GM18519 (cell line): ENCODE results near the gene RTL10.
"Not testable (repeated sequence)": the region's sequence is repeated elsewhere in the genome, so short reads cannot be mapped to it uniquely, and the experiment has no call there.

Experiments
- ATAC-seq: cut with Tn5 transposase; IDR thresholded peaks from one replicate; pipeline ENCODE4 v1.9.1; 2021; ENCODE audit warnings: mild to moderate bottlenecking, moderate library complexity; ENCODE audit not compliant: unreplicated experiment, low FRiP score

Gene RTL10

GRCh38 chr22:19846620-19847344 is 7.9 kb downstream of the RTL10 start:
- no peak for ATAC-seq

- ATAC-seq = no peak
Observed at GRCh38 chr22:19845054-19845722, 9.5 kb downstream of the RTL10 start.

GRCh38 chr22:19844377-19845053 is 10.2 kb downstream of the RTL10 start:
- ATAC-seq = no peak

- no peak for ATAC-seq
Observed at GRCh38 chr22:19843857-19844376, 10.8 kb downstream of the RTL10 start.

GRCh38 chr22:19843107-19843856 is 11.4 kb downstream of the RTL10 start:
- no peak for ATAC-seq

GRCh38 chr22:19842393-19843106 is 12.1 kb downstream of the RTL10 start:
- ATAC-seq = no peak

GRCh38 chr22:19841641-19842392 is 12.9 kb downstream of the RTL10 start:
- no peak for ATAC-seq

- no peak for ATAC-seq
Observed at GRCh38 chr22:19840955-19841640, 13.6 kb downstream of the RTL10 start.

GRCh38 chr22:19840059-19840458 is 14.6 kb downstream of the RTL10 start:
- no peak for ATAC-seq

- ATAC-seq = no peak
Observed at GRCh38 chr22:19837915-19838314, 16.8 kb downstream of the RTL10 start.

GRCh38 chr22:19836512-19836911 is 18.2 kb downstream of the RTL10 start:
- ATAC-seq = no peak

- no peak for ATAC-seq
Observed at GRCh38 chr22:19834599-19834998, 20.1 kb downstream of the RTL10 start.

- not testable (repeated sequence) for ATAC-seq
Observed at GRCh38 chr22:19833327-19833726, 21.3 kb downstream of the RTL10 start.

GRCh38 chr22:19832476-19833108 is 22.1 kb downstream of the RTL10 start:
- ATAC-seq = no peak

- ATAC-seq = not testable (repeated sequence)
Observed at GRCh38 chr22:19831979-19832378, 22.7 kb downstream of the RTL10 start.

GRCh38 chr22:19831016-19831415 is 23.7 kb downstream of the RTL10 start:
- no peak for ATAC-seq

GRCh38 chr22:19828035-19828401 is 26.7 kb downstream of the RTL10 start:
- no peak for ATAC-seq

- no peak for ATAC-seq
Observed at GRCh38 chr22:19827341-19828034, 27.2 kb downstream of the RTL10 start.
